GM12874 (cell line): Measurements from ENCODE around the gene SEPTIN7.

Source experiments
- CTCF ChIP-seq: IDR thresholded peaks from 2 replicates; pipeline ENCODE4 v1.5.1; 2011; ENCODE audit warnings: low read depth, mild to moderate bottlenecking, control low read depth, low read length, moderate library complexity; ENCODE audit not compliant: insufficient read depth

The SEPTIN7 gene

GRCh38 chr7:35839860-35840854 is 39.3 kb downstream of the SEPTIN7 start:
- TF ChIP-seq CTCF, result no peak

GRCh38 chr7:35846816-35847412 is 46.1 kb downstream of the SEPTIN7 start:
- no peak for TF ChIP-seq CTCF

GRCh38 chr7:35848725-35849124 is 47.9 kb downstream of the SEPTIN7 start:
- no peak for TF ChIP-seq CTCF

- TF ChIP-seq CTCF, result no peak
Measured at GRCh38 chr7:35849158-35849831, 48.4 kb downstream of the SEPTIN7 start.

GRCh38 chr7:35849954-35850353 is 49.1 kb downstream of the SEPTIN7 start:
- TF ChIP-seq CTCF, result no peak
